ENCODE results near the gene ITIH4. TPM values are rescaled to one million over a fixed set of nuclear protein-coding genes. Genes with fewer than 3 reads are reported as not detected.
A peak's percentile ranks its signal among the peaks of the same experiment; 100 is the strongest.

Gene ITIH4
- total RNA-seq, 1 donor from 2014 or later = 26.9 TPM

DNA sequence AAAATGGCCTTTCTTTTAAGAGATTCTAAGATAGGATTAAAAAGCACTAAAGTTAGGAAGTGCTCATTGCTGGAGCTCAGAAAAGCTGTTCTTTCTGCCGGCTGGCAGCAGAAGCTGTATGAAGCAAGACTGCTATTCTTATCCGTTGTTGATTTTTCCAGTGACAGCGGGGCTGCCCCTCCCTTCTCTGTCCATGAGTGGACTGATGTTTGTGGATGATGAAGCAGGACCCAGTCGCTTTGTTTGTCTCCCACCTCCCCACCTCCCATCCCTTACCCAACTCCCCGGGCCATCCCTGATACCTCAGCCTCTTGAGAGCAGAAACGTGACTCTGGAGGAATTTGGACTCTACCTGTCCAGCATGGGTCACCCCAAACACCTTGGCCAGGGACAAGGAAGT lies 14.7 kb upstream of the ITIH4 start:
- TF ChIP-seq, protein P1, sequence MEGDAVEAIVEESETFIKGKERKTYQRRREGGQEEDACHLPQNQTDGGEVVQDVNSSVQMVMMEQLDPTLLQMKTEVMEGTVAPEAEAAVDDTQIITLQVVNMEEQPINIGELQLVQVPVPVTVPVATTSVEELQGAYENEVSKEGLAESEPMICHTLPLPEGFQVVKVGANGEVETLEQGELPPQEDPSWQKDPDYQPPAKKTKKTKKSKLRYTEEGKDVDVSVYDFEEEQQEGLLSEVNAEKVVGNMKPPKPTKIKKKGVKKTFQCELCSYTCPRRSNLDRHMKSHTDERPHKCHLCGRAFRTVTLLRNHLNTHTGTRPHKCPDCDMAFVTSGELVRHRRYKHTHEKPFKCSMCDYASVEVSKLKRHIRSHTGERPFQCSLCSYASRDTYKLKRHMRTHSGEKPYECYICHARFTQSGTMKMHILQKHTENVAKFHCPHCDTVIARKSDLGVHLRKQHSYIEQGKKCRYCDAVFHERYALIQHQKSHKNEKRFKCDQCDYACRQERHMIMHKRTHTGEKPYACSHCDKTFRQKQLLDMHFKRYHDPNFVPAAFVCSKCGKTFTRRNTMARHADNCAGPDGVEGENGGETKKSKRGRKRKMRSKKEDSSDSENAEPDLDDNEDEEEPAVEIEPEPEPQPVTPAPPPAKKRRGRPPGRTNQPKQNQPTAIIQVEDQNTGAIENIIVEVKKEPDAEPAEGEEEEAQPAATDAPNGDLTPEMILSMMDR (IDR thresholded peaks at IDR 0.05) = no peak
- intact Hi-C loops (cut with DNase I) = no loop called here
- ATAC-seq = peak; percentile 39
- H3K4me3 ChIP-seq = no peak overlapping the region
- peaks cover 33% of the 10 kb centered on the region for H3K4me1 ChIP-seq
- H3K27me3 ChIP-seq = no peaks in the 10 kb centered on the region
- H3K36me3 ChIP-seq = peaks cover 47% of the 10 kb centered on the region
- no peaks in the 10 kb centered on the region for H3K9me3 ChIP-seq
- no peak for DNase-seq
- H3K27ac ChIP-seq = peak overlapping the region; percentile 58

DNA sequence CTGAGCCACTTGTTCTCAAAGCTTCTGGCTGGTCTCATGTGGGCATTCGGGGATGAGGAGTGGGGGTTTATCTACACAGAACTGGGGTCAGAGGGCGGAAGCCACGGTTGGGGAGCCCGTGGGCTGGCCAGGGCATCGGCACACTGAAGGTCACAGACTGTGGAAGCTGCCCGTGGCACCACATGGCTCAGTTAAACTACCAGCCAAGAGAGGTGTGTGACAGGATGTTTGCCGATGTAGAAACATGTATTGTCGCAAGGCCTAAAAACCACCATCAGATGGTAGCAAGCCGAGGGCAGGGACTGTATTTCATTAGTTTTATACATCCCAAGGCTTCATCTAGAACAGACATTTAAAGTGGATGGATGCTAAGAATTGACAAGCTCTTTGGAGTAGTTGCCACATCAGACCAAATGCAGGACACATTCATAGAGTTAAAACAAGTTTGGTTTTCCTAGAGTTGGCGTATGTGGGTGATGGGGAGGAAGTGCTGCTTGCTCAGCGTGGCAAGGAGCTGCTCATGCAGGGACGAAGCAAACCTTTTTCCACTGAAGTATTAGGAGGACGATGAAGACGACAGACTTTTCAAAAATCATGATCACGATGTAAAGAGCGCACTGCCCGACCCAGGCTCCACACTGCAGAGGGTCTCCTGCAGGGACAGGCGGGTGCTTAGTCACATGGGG lies 14.0 kb upstream of the ITIH4 start:
- Histone ChIP-seq H3K9me3 (no peaks in the 10 kb centered on the region), H3K4me1 (peaks cover 33% of the 10 kb centered on the region), H3K27me3 (no peaks in the 10 kb centered on the region), H3K27ac (peak overlapping the region; percentile 60), H3K4me3 (no peak overlapping the region), H3K36me3 (peaks cover 46% of the 10 kb centered on the region)
- TF ChIP-seq, protein P1 (IDR thresholded peaks at IDR 0.05) = no peak
- DNase-seq (no peak), ATAC-seq (peak; percentile 16)
- intact Hi-C loops (cut with DNase I) = no loop called here

GRCh38 chr3:52843881-52844280 lies 13.4 kb upstream of the ITIH4 start:
- Histone ChIP-seq H3K36me3 (peaks cover 40% of the 10 kb centered on the region), H3K4me1 (peaks cover 33% of the 10 kb centered on the region)
- intact Hi-C loops (cut with DNase I) = no loop called here

GRCh38 chr3:52843108-52843865 lies 12.8 kb upstream of the ITIH4 start:
- no peak overlapping the region for H3K4me3 ChIP-seq
- intact Hi-C loops (cut with DNase I) = no loop called here
- ATAC-seq (peak; percentile 74), DNase-seq (peak; percentile 76)
- peaks cover 33% of the 10 kb centered on the region for H3K4me1 ChIP-seq
- TF ChIP-seq, protein P1 (IDR thresholded peaks at IDR 0.05) = no peak
- H3K9me3 ChIP-seq = no peaks in the 10 kb centered on the region
- H3K27ac ChIP-seq = no peak overlapping the region
- no peaks in the 10 kb centered on the region for H3K27me3 ChIP-seq
- peaks cover 34% of the 10 kb centered on the region for H3K36me3 ChIP-seq

More at GRCh38 chr3:52843881-52844280, 13.4 kb upstream of the ITIH4 start:
- TF ChIP-seq, protein P1 (IDR thresholded peaks at IDR 0.05) = no peak
- no peak for DNase-seq
- no peak for ATAC-seq
- Histone ChIP-seq H3K27me3 (no peaks in the 10 kb centered on the region), H3K27ac (peak overlapping the region; percentile 60), H3K9me3 (no peaks in the 10 kb centered on the region), H3K4me3 (no peak overlapping the region)

GRCh38 chr3:52842424-52842823 lies 12.0 kb upstream of the ITIH4 start:
- Histone ChIP-seq H3K4me3 (no peak overlapping the region), H3K4me1 (peaks cover 33% of the 10 kb centered on the region), H3K27me3 (no peaks in the 10 kb centered on the region), H3K27ac (no peak overlapping the region), H3K9me3 (no peaks in the 10 kb centered on the region), H3K36me3 (peaks cover 25% of the 10 kb centered on the region)
- intact Hi-C loops (cut with DNase I) = no loop called here
- TF ChIP-seq, protein P1 (IDR thresholded peaks at IDR 0.05) = no peak
- DNase-seq (no peak), ATAC-seq (peak; percentile 61)

Data from upper lobe of right lung (tissue), 1 donor.